ENCODE measurements around the gene WWC2.

- TF ChIP-seq CTCF (conservative IDR thresholded peaks at IDR 0.05; ENCODE audit: low read length) (no peak), EZH2phosphoT487 (IDR thresholded peaks at IDR 0.05; ENCODE audit: borderline replicate concordance) (no peak)
Measured at GRCh38 chr4:183345261-183345660, 246.2 kb downstream of the WWC2 start.

All from Loucy (cell line).